HEK293 (cell line): ENCODE data around the gene KDM4C.

Experiments
- CTCF ChIA-PET: fragments of 350-600 bp; formaldehyde crosslinking; extraction: SDS; loops from one replicate; lab custom pipeline; 2021; ENCODE audit warnings: antibody characterized with exemption; lab: Yijun Ruan, JAX
- POLR2A ChIA-PET: fragments of 300-600 bp; formaldehyde crosslinking; extraction: SDS; loops from one replicate; lab custom pipeline; 2020; ENCODE audit warnings: antibody characterized with exemption, inconsistent platforms; lab: Yijun Ruan, JAX
- H3K27ac ChIP-seq: fragments of 200-500 bp; sonication (Bioruptor generic); 2 replicates; pipeline ENCODE4 v1.5.1; 2014; ENCODE audit warnings: low read depth, low read length, control low read depth, inconsistent platforms; ENCODE audit errors: extremely low read depth
- H3K36me3 ChIP-seq, 2 experiments: fragments of 200-500 bp in 1 of 2; sonication (Bioruptor generic) in 1 of 2; 1 replicate in 1 of 2; 2 replicates in 1 of 2; pipeline ENCODE4 v1.5.1; 2014 to 2017; ENCODE audit warnings: inconsistent platforms in 2 of 2, low read length in 2 of 2; ENCODE audit not compliant: control insufficient read depth in 2 of 2, insufficient read depth in 1 of 2
- H3K4me1 ChIP-seq: fragments of 200-500 bp; sonication (Bioruptor generic); 2 replicates; pipeline ENCODE4 v1.5.1; 2014; ENCODE audit warnings: mild to moderate bottlenecking, low read length, inconsistent platforms; ENCODE audit not compliant: control insufficient read depth, insufficient read depth
- H3K4me3 ChIP-seq: 2 replicates; pipeline ENCODE4 v1.5.1; 2011; ENCODE audit warnings: low read depth, mild to moderate bottlenecking, control low read depth, low read length, moderate library complexity
- H3K9me3 ChIP-seq: fragments of 200-500 bp; sonication (Bioruptor generic); 2 replicates; pipeline ENCODE4 v1.5.1; 2014; ENCODE audit warnings: low read depth, low read length, inconsistent platforms; ENCODE audit not compliant: control insufficient read depth, insufficient read depth
- EGR2 ChIP-seq: fragments of 450-650 bp; formaldehyde crosslinking; IDR thresholded peaks from 2 replicates; pipeline ENCODE4 v1.5.1; 2016; ENCODE audit warnings: low read depth, missing biosample characterization, missing genetic modification characterization
- GFI1B ChIP-seq: fragments of 450-650 bp; formaldehyde crosslinking; IDR thresholded peaks from 2 replicates; pipeline ENCODE4 v1.5.1; 2016; ENCODE audit warnings: missing biosample characterization, missing genetic modification characterization
- GLI4 ChIP-seq: fragments of 450-650 bp; formaldehyde crosslinking; IDR thresholded peaks from 2 replicates; pipeline ENCODE4 v1.5.1; 2016; ENCODE audit warnings: missing biosample characterization, missing genetic modification characterization
- SCRT2 ChIP-seq: fragments of 450-650 bp; formaldehyde crosslinking; IDR thresholded peaks from 2 replicates; pipeline ENCODE4 v1.5.1; 2016; ENCODE audit warnings: missing biosample characterization, missing genetic modification characterization
- SP7 ChIP-seq: fragments of 450-650 bp; formaldehyde crosslinking; IDR thresholded peaks from 2 replicates; pipeline ENCODE4 v1.5.1; 2016; ENCODE audit warnings: missing biosample characterization, missing genetic modification characterization
- TCF7L2 ChIP-seq: IDR thresholded peaks from 2 replicates; pipeline ENCODE4 v1.6.1; 2011; ENCODE audit warnings: low read depth, mild to moderate bottlenecking, inconsistent platforms, low read length, moderate library complexity, borderline replicate concordance
- YY2 ChIP-seq: fragments of 450-650 bp; formaldehyde crosslinking; IDR thresholded peaks from 2 replicates; pipeline ENCODE4 v1.5.1; 2016; ENCODE audit warnings: missing biosample characterization, missing genetic modification characterization
- ZBTB1 ChIP-seq: fragments of 450-650 bp; formaldehyde crosslinking; IDR thresholded peaks from 2 replicates; pipeline ENCODE4 v1.5.1; 2016; ENCODE audit warnings: missing biosample characterization, missing genetic modification characterization
- ZBTB17 ChIP-seq: fragments of 450-650 bp; formaldehyde crosslinking; IDR thresholded peaks from 2 replicates; pipeline ENCODE4 v1.5.1; 2016; ENCODE audit warnings: missing biosample characterization, missing genetic modification characterization
- ZBTB20 ChIP-seq: fragments of 450-650 bp; formaldehyde crosslinking; IDR thresholded peaks from 2 replicates; pipeline ENCODE4 v1.5.1; 2016; ENCODE audit warnings: missing biosample characterization, missing genetic modification characterization
- ZNF132 ChIP-seq: fragments of 450-650 bp; formaldehyde crosslinking; IDR thresholded peaks from 2 replicates; pipeline ENCODE4 v1.5.1; 2017; ENCODE audit warnings: missing biosample characterization, missing genetic modification characterization, borderline replicate concordance
- ZNF16 ChIP-seq: fragments of 450-650 bp; formaldehyde crosslinking; IDR thresholded peaks from 2 replicates; pipeline ENCODE4 v1.5.1; 2016; ENCODE audit warnings: low read depth, missing biosample characterization, missing genetic modification characterization
- ZNF169 ChIP-seq: fragments of 450-650 bp; formaldehyde crosslinking; IDR thresholded peaks from 2 replicates; pipeline ENCODE4 v1.5.1; 2016; ENCODE audit warnings: missing biosample characterization, missing genetic modification characterization
- ZNF19 ChIP-seq: fragments of 450-650 bp; formaldehyde crosslinking; IDR thresholded peaks from 2 replicates; pipeline ENCODE4; 2016; ENCODE audit warnings: missing biosample characterization, missing genetic modification characterization, low read depth
- ZNF23 ChIP-seq: fragments of 450-650 bp; formaldehyde crosslinking; IDR thresholded peaks from 2 replicates; pipeline ENCODE4 v1.5.1; 2016; ENCODE audit warnings: missing biosample characterization, missing genetic modification characterization, borderline replicate concordance
- ZNF248 ChIP-seq: fragments of 450-650 bp; formaldehyde crosslinking; IDR thresholded peaks from 2 replicates; pipeline ENCODE4 v1.5.1; 2017; ENCODE audit warnings: missing biosample characterization, missing genetic modification characterization
- ZNF341 ChIP-seq: fragments of 450-650 bp; formaldehyde crosslinking; IDR thresholded peaks from 2 replicates; pipeline ENCODE4; 2016; ENCODE audit warnings: low read depth, missing biosample characterization, missing genetic modification characterization
- ZNF416 ChIP-seq: fragments of 450-650 bp; formaldehyde crosslinking; IDR thresholded peaks from 2 replicates; pipeline ENCODE4 v1.5.1; 2016; ENCODE audit warnings: missing biosample characterization, missing genetic modification characterization
- ZNF433 ChIP-seq: fragments of 450-650 bp; formaldehyde crosslinking; IDR thresholded peaks from 2 replicates; pipeline ENCODE4 v1.5.1; 2016; ENCODE audit warnings: missing biosample characterization, missing genetic modification characterization, low read depth
- ZNF521 ChIP-seq: fragments of 450-650 bp; formaldehyde crosslinking; IDR thresholded peaks from 2 replicates; pipeline ENCODE4 v1.5.1; 2017; ENCODE audit warnings: missing biosample characterization, mild to moderate bottlenecking, missing genetic modification characterization
- ZNF530 ChIP-seq: fragments of 450-650 bp; formaldehyde crosslinking; IDR thresholded peaks from 2 replicates; pipeline ENCODE4 v1.5.1; 2016; ENCODE audit warnings: low read depth, missing biosample characterization, missing genetic modification characterization
- ZNF664 ChIP-seq: fragments of 450-650 bp; formaldehyde crosslinking; IDR thresholded peaks from 2 replicates; pipeline ENCODE4 v1.5.1; 2016; ENCODE audit warnings: missing biosample characterization, missing genetic modification characterization
- ZNF707 ChIP-seq: fragments of 450-650 bp; formaldehyde crosslinking; IDR thresholded peaks from 2 replicates; pipeline ENCODE4 v1.5.1; 2016; ENCODE audit warnings: missing biosample characterization, missing genetic modification characterization
- ZNF768 ChIP-seq: fragments of 450-650 bp; formaldehyde crosslinking; IDR thresholded peaks from 2 replicates; pipeline ENCODE4 v1.5.1; 2018; ENCODE audit warnings: missing biosample characterization, mild to moderate bottlenecking, missing genetic modification characterization
- ZNF830 ChIP-seq: fragments of 450-650 bp; IDR thresholded peaks from 2 replicates; pipeline ENCODE4 v1.5.0; 2018; ENCODE audit warnings: missing biosample characterization, missing genetic modification characterization, low read depth, mild to moderate bottlenecking, moderate library complexity
- TF ChIP-seq, protein P1 (sequence below): fragments of 450-650 bp; formaldehyde crosslinking; IDR thresholded peaks from 2 replicates; pipeline ENCODE4 v1.5.1; 2016; ENCODE audit warnings: missing biosample characterization, missing genetic modification characterization
- TF ChIP-seq, protein P2 (sequence below): IDR thresholded peaks from 2 replicates; pipeline ENCODE4 v1.6.1; 2011; ENCODE audit warnings: mild to moderate bottlenecking, low read depth, low read length, borderline replicate concordance
- TF ChIP-seq, protein P3 (sequence below): fragments of 450-650 bp; formaldehyde crosslinking; IDR thresholded peaks from 2 replicates; pipeline ENCODE4 v1.5.1; 2016; ENCODE audit warnings: missing biosample characterization, missing genetic modification characterization

Gene KDM4C

DNA sequence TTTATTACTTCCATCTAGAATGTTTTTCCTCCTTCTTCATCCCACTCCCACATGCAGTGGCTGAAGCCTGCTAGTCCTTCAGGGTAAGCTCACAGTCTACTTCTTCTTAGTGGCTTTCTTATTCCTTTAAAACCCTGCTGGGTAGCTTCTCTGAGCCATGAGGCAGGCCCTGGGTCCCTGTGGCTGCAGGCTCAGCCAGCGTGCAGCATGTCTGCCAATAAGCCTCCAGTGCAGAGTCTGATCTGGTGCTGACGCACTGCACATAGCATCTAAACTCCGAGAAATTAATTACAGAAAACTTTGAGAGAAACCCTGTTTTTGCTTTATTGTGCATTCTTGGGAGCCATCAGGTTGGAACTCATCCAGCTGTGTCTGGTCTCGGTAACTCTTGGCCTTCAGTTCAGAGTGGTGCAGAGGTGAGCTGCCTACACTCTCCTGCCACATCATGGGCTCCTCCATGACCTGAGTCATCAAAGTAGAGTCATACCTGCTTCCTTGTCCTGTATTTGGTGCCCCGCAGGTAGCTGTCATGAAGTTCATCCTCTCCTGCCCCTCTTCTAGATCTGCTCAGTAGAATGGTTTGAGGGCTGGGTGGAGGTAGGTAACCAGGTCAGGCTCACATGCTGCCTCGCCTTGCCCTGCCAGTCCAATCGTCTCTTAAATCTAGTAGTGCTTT lies 339.4 kb downstream of the KDM4C start:
- H3K4me3 ChIP-seq: no peak overlapping the region
- CTCF ChIA-PET: interaction anchor here (0.9 kb wide), 1 partner anchor 10 kb away, joined by 3 read pairs; no protein-coding TSS in a partner anchor
- H3K36me3 ChIP-seq: no peaks in the 10 kb centered on the region
- TF ChIP-seq SP7 (no peak), SCRT2 (tag by site-specific recombination) (no peak), ZNF16 (tag by site-specific recombination) (no peak), ZNF830 (no peak), ZBTB17 (tag by site-specific recombination) (no peak), ZNF664 (tag by site-specific recombination) (no peak), ZNF248 (no peak), GLI4 (tag by site-specific recombination) (no peak), TCF7L2 (no peak), ZBTB20 (tag by site-specific recombination) (no peak), ZNF433 (tag by site-specific recombination) (no peak), ZNF19 (tag by site-specific recombination) (no peak), ZNF169 (no peak), ZBTB1 (tag by site-specific recombination) (no peak)
- TF ChIP-seq, protein P1, sequence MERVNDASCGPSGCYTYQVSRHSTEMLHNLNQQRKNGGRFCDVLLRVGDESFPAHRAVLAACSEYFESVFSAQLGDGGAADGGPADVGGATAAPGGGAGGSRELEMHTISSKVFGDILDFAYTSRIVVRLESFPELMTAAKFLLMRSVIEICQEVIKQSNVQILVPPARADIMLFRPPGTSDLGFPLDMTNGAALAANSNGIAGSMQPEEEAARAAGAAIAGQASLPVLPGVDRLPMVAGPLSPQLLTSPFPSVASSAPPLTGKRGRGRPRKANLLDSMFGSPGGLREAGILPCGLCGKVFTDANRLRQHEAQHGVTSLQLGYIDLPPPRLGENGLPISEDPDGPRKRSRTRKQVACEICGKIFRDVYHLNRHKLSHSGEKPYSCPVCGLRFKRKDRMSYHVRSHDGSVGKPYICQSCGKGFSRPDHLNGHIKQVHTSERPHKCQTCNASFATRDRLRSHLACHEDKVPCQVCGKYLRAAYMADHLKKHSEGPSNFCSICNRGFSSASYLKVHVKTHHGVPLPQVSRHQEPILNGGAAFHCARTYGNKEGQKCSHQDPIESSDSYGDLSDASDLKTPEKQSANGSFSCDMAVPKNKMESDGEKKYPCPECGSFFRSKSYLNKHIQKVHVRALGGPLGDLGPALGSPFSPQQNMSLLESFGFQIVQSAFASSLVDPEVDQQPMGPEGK (tag by site-specific recombination): no peak
- TF ChIP-seq, protein P2, sequence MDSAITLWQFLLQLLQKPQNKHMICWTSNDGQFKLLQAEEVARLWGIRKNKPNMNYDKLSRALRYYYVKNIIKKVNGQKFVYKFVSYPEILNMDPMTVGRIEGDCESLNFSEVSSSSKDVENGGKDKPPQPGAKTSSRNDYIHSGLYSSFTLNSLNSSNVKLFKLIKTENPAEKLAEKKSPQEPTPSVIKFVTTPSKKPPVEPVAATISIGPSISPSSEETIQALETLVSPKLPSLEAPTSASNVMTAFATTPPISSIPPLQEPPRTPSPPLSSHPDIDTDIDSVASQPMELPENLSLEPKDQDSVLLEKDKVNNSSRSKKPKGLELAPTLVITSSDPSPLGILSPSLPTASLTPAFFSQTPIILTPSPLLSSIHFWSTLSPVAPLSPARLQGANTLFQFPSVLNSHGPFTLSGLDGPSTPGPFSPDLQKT: no peak
- no peak overlapping the region for H3K27ac ChIP-seq
- POLR2A ChIA-PET: no interaction called here
- H3K4me1 ChIP-seq: no peaks in the 10 kb centered on the region
- no peaks in the 10 kb centered on the region for H3K9me3 ChIP-seq

DNA sequence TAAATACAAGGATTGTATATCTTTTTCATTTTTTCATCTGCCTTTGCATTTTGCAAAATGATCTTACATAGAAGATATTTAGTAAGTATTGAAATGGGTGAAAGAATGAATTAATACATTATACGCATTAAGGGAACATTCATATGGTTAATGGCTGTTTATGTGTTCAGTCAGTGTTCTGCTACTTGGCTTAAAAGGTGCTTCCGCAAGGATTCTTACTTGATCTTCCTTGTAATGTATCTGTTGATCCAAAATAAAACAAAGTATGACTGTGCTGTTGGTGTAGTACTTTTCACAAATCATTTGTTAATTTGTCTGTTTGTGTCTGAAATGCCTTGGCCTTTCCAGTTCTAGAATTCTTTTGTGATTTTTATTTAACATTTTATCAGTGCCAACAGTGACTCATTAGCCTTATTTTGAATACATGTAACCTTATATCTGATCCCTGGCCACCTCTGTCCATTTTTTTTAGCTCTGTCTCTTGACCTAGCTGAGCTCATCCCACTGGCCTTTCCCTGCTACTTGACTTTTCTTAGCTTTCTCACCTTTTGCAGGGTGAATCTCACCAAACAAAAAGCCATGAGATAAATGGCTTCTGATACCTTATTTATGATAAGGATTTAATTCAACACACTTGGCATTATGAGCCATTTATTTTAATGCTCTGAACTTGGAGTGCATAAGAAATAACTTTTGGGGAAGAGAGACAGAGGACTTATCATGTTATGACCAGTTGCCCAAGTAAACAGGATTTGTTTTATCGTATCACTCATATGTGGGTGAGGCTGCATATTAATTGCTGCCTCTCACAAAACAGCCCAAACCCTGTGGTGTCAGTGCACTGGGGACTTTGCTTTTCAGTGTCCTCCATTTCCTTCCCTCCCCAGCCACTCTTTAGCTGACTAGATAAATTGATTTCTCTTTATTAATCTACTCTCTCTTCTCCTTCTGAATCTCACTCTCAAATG lies 340.3 kb downstream of the KDM4C start:
- Histone ChIP-seq H3K4me3 (no peak overlapping the region), H3K36me3 (no peaks in the 10 kb centered on the region), H3K9me3 (no peaks in the 10 kb centered on the region), H3K27ac (no peak overlapping the region), H3K4me1 (no peaks in the 10 kb centered on the region)
- ChIA-PET CTCF (interaction anchor here (0.9 kb wide), 1 partner anchor 9 kb away, joined by 3 read pairs; no protein-coding TSS in a partner anchor), POLR2A (no interaction called here)
- TF ChIP-seq ZNF23 (tag by site-specific recombination): no peak
- no peak for TF ChIP-seq ZNF530
- TF ChIP-seq YY2: no peak
- TF ChIP-seq ZNF132 (tag by site-specific recombination): no peak
- TF ChIP-seq, protein P1 (tag by site-specific recombination): no peak
- TF ChIP-seq ZNF521 (tag by site-specific recombination): no peak
- TF ChIP-seq, protein P3, sequence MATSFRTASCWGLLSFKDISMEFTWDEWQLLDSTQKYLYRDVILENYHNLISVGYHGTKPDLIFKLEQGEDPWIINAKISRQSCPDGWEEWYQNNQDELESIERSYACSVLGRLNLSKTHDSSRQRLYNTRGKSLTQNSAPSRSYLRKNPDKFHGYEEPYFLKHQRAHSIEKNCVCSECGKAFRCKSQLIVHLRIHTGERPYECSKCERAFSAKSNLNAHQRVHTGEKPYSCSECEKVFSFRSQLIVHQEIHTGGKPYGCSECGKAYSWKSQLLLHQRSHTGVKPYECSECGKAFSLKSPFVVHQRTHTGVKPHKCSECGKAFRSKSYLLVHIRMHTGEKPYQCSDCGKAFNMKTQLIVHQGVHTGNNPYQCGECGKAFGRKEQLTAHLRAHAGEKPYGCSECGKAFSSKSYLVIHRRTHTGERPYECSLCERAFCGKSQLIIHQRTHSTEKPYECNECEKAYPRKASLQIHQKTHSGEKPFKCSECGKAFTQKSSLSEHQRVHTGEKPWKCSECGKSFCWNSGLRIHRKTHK (tag by site-specific recombination): no peak
- TF ChIP-seq GFI1B (tag by site-specific recombination): no peak
- no peak for TF ChIP-seq ZNF341 (tag by site-specific recombination)
- no peak for TF ChIP-seq EGR2 (tag by site-specific recombination)
- no peak for TF ChIP-seq ZNF416
- TF ChIP-seq ZNF19 (tag by site-specific recombination): no peak
- no peak for TF ChIP-seq ZNF768 (tag by site-specific recombination)
- TF ChIP-seq ZNF707 (tag by site-specific recombination): no peak
